ENCODE measurements around the gene GOLGB1.

- TF ChIP-seq POLR2A (IDR thresholded peaks at IDR 0.05) (no peak), POLR2AphosphoS5 (IDR thresholded peaks at IDR 0.05) (no peak)
Measured at GRCh38 chr3:121740896-121741295, 8.6 kb downstream of the GOLGB1 start.
